Measurements from ENCODE around the gene NCS1. TPM values are rescaled to one million over a fixed set of nuclear protein-coding genes. Genes with fewer than 3 reads are reported as not detected.

NCS1 gene
- total RNA-seq, 1 experiment from 2014 or later, result 27.8 TPM

DNA sequence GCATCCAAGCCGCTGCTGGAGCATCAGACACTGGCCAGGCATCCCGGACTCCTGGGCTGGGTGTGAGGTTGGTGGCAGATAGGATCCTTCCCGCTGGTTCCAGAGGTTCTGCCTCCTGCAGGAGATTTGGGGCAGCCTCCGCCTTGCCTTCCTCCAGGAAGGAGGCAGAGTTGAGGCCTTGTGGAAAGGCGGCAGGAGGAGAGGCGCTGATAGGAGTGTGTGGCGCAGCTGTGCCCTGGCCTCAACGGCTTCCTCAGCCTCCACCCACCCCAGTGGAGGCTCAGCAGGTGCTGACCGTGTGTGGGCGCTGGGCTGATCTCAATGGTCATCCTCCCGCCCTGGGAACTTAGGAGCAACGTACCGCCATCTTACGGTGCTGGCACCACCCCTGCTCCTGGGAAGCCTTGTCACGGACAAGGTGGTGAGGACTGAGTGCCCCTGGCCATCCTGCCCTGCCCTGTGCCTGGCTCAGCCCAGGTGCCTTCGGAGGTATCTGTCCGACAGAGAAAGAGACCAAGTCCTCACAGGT, 10.2 kb downstream of the NCS1 start:
- POLR2A ChIA-PET, result no interaction called here
- Mint-ChIP-seq H3K4me1 (ENCODE audit: insufficient read depth, unreplicated experiment) (peaks cover 12% of the 10 kb centered on the region), H3K4me3 (ENCODE audit: unreplicated experiment) (no peak overlapping the region), H3K27ac (ENCODE audit: low read depth, unreplicated experiment) (no peak overlapping the region), H3K9me3 (ENCODE audit: unreplicated experiment) (no peaks in the 10 kb centered on the region), H3K36me3 (ENCODE audit: insufficient read depth, unreplicated experiment) (peaks cover under 1% of the 10 kb centered on the region), H3K27me3 (ENCODE audit: insufficient read depth, unreplicated experiment) (no peaks in the 10 kb centered on the region)
- DNase-seq (ENCODE audit: unreplicated experiment), result no peak
- intact Hi-C loops (cut with micrococcal nuclease), result no loop called here
- BruUV-seq (replicated peaks), result no TSS peak
- CTCF ChIA-PET, result no interaction called here
- TF ChIP-seq, protein P1, sequence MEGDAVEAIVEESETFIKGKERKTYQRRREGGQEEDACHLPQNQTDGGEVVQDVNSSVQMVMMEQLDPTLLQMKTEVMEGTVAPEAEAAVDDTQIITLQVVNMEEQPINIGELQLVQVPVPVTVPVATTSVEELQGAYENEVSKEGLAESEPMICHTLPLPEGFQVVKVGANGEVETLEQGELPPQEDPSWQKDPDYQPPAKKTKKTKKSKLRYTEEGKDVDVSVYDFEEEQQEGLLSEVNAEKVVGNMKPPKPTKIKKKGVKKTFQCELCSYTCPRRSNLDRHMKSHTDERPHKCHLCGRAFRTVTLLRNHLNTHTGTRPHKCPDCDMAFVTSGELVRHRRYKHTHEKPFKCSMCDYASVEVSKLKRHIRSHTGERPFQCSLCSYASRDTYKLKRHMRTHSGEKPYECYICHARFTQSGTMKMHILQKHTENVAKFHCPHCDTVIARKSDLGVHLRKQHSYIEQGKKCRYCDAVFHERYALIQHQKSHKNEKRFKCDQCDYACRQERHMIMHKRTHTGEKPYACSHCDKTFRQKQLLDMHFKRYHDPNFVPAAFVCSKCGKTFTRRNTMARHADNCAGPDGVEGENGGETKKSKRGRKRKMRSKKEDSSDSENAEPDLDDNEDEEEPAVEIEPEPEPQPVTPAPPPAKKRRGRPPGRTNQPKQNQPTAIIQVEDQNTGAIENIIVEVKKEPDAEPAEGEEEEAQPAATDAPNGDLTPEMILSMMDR (IDR thresholded peaks at IDR 0.05; ENCODE audit: unreplicated experiment), result no peak

DNA sequence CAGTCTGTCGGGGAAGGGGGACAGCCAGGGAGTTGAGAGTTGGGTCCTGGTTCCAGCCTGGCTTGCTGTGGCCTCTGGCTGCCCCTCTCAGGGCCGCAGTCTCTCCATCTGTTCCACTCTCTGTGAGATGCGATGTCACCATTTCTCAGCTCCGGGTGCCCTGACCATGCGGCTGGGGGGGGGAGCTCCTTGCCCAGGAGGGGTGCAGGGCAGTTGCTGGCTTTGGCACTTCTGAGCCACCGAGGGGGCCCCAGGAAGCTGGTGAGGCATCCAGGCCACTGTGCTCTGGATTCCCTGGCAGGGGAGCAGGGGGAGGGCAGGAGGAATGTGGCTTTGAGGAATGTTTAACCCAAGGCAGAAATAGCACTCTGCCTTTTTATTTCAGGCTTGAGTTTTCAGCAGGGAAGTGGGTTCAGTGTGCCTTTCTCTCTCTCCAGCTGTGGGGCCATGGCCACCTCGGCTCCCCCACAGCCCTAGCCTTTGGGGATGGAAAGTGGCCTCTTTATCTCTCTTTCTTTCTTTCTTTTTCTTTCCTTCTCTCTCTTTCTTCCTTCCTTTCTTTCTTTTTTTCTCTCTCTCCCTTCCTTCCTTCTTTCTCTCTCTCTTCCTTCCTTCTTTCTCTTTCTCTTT, 11.0 kb downstream of the NCS1 start:
- H3K27me3 Mint-ChIP-seq (ENCODE audit: insufficient read depth, unreplicated experiment), result no peaks in the 10 kb centered on the region
- no peak overlapping the region for H3K4me3 Mint-ChIP-seq (ENCODE audit: unreplicated experiment)
- intact Hi-C loops (cut with micrococcal nuclease), result no loop called here
- ChIA-PET CTCF (no interaction called here), POLR2A (no interaction called here)
- peak; percentile 17 for DNase-seq (ENCODE audit: unreplicated experiment)
- no peak overlapping the region for H3K27ac Mint-ChIP-seq (ENCODE audit: low read depth, unreplicated experiment)
- H3K36me3 Mint-ChIP-seq (ENCODE audit: insufficient read depth, unreplicated experiment), result peaks cover 5% of the 10 kb centered on the region
- BruUV-seq (replicated peaks), result no TSS peak
- TF ChIP-seq, protein P1 (IDR thresholded peaks at IDR 0.05; ENCODE audit: unreplicated experiment), result no peak
- H3K9me3 Mint-ChIP-seq (ENCODE audit: unreplicated experiment), result no peaks in the 10 kb centered on the region
- peaks cover 16% of the 10 kb centered on the region for H3K4me1 Mint-ChIP-seq (ENCODE audit: insufficient read depth, unreplicated experiment)

DNA sequence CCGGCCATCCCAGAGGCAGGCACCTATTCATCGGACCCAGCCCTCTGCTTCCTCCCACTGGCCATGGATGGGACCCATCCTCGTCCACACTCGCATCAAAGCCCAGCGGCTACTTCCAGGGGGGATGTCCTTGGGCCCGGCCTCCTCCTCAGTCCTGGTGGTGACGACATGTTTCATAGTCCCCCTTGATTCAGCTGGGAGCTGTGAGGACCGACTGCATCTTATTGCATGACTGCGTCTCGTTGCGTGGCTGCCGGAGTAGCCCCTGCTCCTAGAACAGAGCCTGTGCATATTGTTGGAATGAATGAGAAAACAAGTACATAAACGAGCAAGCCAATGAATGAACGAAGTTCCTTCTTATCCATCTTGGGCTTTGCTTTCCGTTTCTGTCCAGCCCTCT, 12.8 kb downstream of the NCS1 start:
- Mint-ChIP-seq H3K36me3 (ENCODE audit: insufficient read depth, unreplicated experiment) (peaks cover 5% of the 10 kb centered on the region), H3K4me1 (ENCODE audit: insufficient read depth, unreplicated experiment) (peaks cover 16% of the 10 kb centered on the region), H3K27ac (ENCODE audit: low read depth, unreplicated experiment) (no peak overlapping the region), H3K4me3 (ENCODE audit: unreplicated experiment) (no peak overlapping the region), H3K27me3 (ENCODE audit: insufficient read depth, unreplicated experiment) (no peaks in the 10 kb centered on the region), H3K9me3 (ENCODE audit: unreplicated experiment) (no peaks in the 10 kb centered on the region)
- BruUV-seq (replicated peaks), result no TSS peak
- intact Hi-C loops (cut with micrococcal nuclease), result no loop called here
- TF ChIP-seq, protein P1 (IDR thresholded peaks at IDR 0.05; ENCODE audit: unreplicated experiment), result no peak
- DNase-seq (ENCODE audit: unreplicated experiment), result no peak
- CTCF ChIA-PET, result no interaction called here
- POLR2A ChIA-PET, result no interaction called here

DNA sequence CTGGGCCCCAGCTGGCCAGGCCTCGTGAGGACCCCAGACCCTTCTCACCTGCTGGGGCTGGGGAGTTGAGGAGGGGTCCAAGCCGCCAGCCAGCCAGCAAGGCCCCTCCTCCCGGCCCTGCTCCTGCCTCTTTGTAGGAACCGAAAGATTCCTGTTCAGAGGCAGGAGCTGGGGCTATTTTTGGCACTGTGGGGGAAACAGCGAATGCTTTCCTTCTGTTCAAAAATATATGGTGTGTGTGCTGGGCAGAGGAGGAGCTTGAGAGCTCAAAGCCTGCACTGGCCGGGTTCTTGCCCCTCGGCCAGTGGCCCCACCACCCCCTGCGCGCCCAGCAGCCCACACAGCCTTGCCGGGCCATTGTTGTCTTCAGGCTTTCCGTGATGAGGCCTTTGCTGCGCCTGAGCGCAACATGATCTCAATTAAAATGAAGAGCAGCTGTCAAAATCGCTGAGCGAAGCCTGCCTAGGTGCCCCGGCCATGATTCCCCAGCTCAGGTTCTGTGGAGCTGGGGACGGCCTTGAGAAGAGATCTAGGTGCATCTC, 13.4 kb downstream of the NCS1 start:
- TF ChIP-seq, protein P1 (IDR thresholded peaks at IDR 0.05; ENCODE audit: unreplicated experiment), result no peak
- H3K36me3 Mint-ChIP-seq (ENCODE audit: insufficient read depth, unreplicated experiment), result peaks cover 5% of the 10 kb centered on the region
- H3K9me3 Mint-ChIP-seq (ENCODE audit: unreplicated experiment), result no peaks in the 10 kb centered on the region
- POLR2A ChIA-PET, result no interaction called here
- no TSS peak for BruUV-seq (replicated peaks)
- H3K27me3 Mint-ChIP-seq (ENCODE audit: insufficient read depth, unreplicated experiment), result no peaks in the 10 kb centered on the region
- peaks cover 16% of the 10 kb centered on the region for H3K4me1 Mint-ChIP-seq (ENCODE audit: insufficient read depth, unreplicated experiment)
- no peak for DNase-seq (ENCODE audit: unreplicated experiment)
- H3K27ac Mint-ChIP-seq (ENCODE audit: low read depth, unreplicated experiment), result no peak overlapping the region
- CTCF ChIA-PET, result no interaction called here
- no peak overlapping the region for H3K4me3 Mint-ChIP-seq (ENCODE audit: unreplicated experiment)
- intact Hi-C loops (cut with micrococcal nuclease), result no loop called here
